Activated CD4-positive, alpha-beta T cell treated with anti-CD3 and anti-CD28 coated beads, Interleukin-2, amount 10 ng/mL, durations not matched to agents 24 days and 14 days (primary cell): ENCODE data around the gene COBL. TPM values are rescaled to one million over a fixed set of nuclear protein-coding genes. Genes with fewer than 3 reads are reported as not detected.
A peak's percentile ranks its signal among the peaks of the same experiment; 100 is the strongest.

ENCODE experiments used
- DNase-seq: peaks from one replicate; pipeline ENCODE4 v3.0.0; 2022
- H3K27ac Mint-ChIP-seq: one replicate; pipeline ENCODE4 v1.8.0; 2022; ENCODE audit warnings: mild to moderate bottlenecking, mixed read lengths
- H3K27me3 Mint-ChIP-seq: one replicate; pipeline ENCODE4 v1.8.0; 2022; ENCODE audit warnings: mixed read lengths
- H3K36me3 Mint-ChIP-seq: one replicate; pipeline ENCODE4 v1.8.0; 2022; ENCODE audit warnings: low read depth, mild to moderate bottlenecking, mixed read lengths
- H3K4me1 Mint-ChIP-seq: one replicate; pipeline ENCODE4 v1.8.0; 2021; ENCODE audit warnings: mixed read lengths
- H3K4me3 Mint-ChIP-seq: one replicate; pipeline ENCODE4 v1.8.0; 2022; ENCODE audit warnings: mild to moderate bottlenecking, moderate library complexity, mixed read lengths
- H3K9me3 Mint-ChIP-seq: one replicate; pipeline ENCODE4 v1.8.0; 2021; ENCODE audit warnings: mixed read lengths
- intact Hi-C: fragments of 100-400 bp; cut with micrococcal nuclease; formaldehyde crosslinking; loops from one replicate; pipeline ENCODE4 v1.15.1; 2023
- total RNA-seq: library from RNA; stranded (reverse); gene quantifications from 2 replicates; pipeline ENCODE4 v1.2.3, GENCODE V29; 2022

COBL gene
- total RNA-seq, 1 donor from 2014 or later = not detected

- H3K4me1 Mint-ChIP-seq = peaks cover 3% of the 10 kb centered on the region
- H3K9me3 Mint-ChIP-seq = no peaks in the 10 kb centered on the region
- no peak overlapping the region for H3K4me3 Mint-ChIP-seq
- peak; percentile 12 for DNase-seq
- intact Hi-C loops = no loop called here
- H3K27ac Mint-ChIP-seq = no peak overlapping the region
- no peaks in the 10 kb centered on the region for H3K36me3 Mint-ChIP-seq
- no peaks in the 10 kb centered on the region for H3K27me3 Mint-ChIP-seq
These were observed 243.4 kb downstream of the COBL start for GRCh38 chr7:51073171-51073570.

- peak; percentile 19 for DNase-seq
- intact Hi-C loops = no loop called here
These were observed 244.3 kb downstream of the COBL start for GRCh38 chr7:51072281-51072680.

GRCh38 chr7:51071427-51071826 is 245.2 kb downstream of the COBL start:
- intact Hi-C loops = no loop called here

More at GRCh38 chr7:51072281-51072680, 244.3 kb downstream of the COBL start:
- H3K4me3 Mint-ChIP-seq = no peak overlapping the region
- H3K27me3 Mint-ChIP-seq = no peaks in the 10 kb centered on the region
- no peaks in the 10 kb centered on the region for H3K9me3 Mint-ChIP-seq
- no peaks in the 10 kb centered on the region for H3K36me3 Mint-ChIP-seq
- H3K27ac Mint-ChIP-seq = no peak overlapping the region
- H3K4me1 Mint-ChIP-seq = peaks cover 3% of the 10 kb centered on the region

GRCh38 chr7:51070151-51070550 is 246.5 kb downstream of the COBL start:
- H3K4me3 Mint-ChIP-seq = no peak overlapping the region
- intact Hi-C loops = no loop called here
- no peaks in the 10 kb centered on the region for H3K36me3 Mint-ChIP-seq
- H3K4me1 Mint-ChIP-seq = no peaks in the 10 kb centered on the region
- no peak overlapping the region for H3K27ac Mint-ChIP-seq
- H3K9me3 Mint-ChIP-seq = no peaks in the 10 kb centered on the region
- DNase-seq = no peak
- no peaks in the 10 kb centered on the region for H3K27me3 Mint-ChIP-seq

More at GRCh38 chr7:51071427-51071826, 245.2 kb downstream of the COBL start:
- Mint-ChIP-seq H3K27me3 (no peaks in the 10 kb centered on the region), H3K9me3 (no peaks in the 10 kb centered on the region), H3K4me1 (peaks cover 3% of the 10 kb centered on the region), H3K36me3 (no peaks in the 10 kb centered on the region), H3K27ac (no peak overlapping the region), H3K4me3 (no peak overlapping the region)
- no peak for DNase-seq

GRCh38 chr7:51069411-51070083 is 247.1 kb downstream of the COBL start:
- no peak overlapping the region for H3K4me3 Mint-ChIP-seq
- no peak overlapping the region for H3K27ac Mint-ChIP-seq
- no peaks in the 10 kb centered on the region for H3K36me3 Mint-ChIP-seq
- intact Hi-C loops = loop anchor here (5.0 kb wide), 1 partner anchor 977 kb away; the partner anchor contains the start of gene ZPBP
- no peak for DNase-seq
- H3K9me3 Mint-ChIP-seq = no peaks in the 10 kb centered on the region
- H3K27me3 Mint-ChIP-seq = no peaks in the 10 kb centered on the region
- H3K4me1 Mint-ChIP-seq = no peaks in the 10 kb centered on the region

GRCh38 chr7:51068401-51068800 is 248.2 kb downstream of the COBL start:
- H3K27me3 Mint-ChIP-seq = no peaks in the 10 kb centered on the region
- H3K4me3 Mint-ChIP-seq = no peak overlapping the region
- intact Hi-C loops = loop anchor here (5.0 kb wide), 1 partner anchor 976 kb away; the partner anchor contains the start of gene ZPBP
- no peaks in the 10 kb centered on the region for H3K9me3 Mint-ChIP-seq
- H3K27ac Mint-ChIP-seq = no peak overlapping the region
- H3K4me1 Mint-ChIP-seq = no peaks in the 10 kb centered on the region
- no peaks in the 10 kb centered on the region for H3K36me3 Mint-ChIP-seq
- DNase-seq = no peak

GRCh38 chr7:51067757-51068156 is 248.9 kb downstream of the COBL start:
- Mint-ChIP-seq H3K27me3 (no peaks in the 10 kb centered on the region), H3K4me1 (no peaks in the 10 kb centered on the region), H3K4me3 (no peak overlapping the region), H3K27ac (no peak overlapping the region), H3K36me3 (no peaks in the 10 kb centered on the region), H3K9me3 (no peaks in the 10 kb centered on the region)
- peak; percentile 82 for DNase-seq
- intact Hi-C loops = loop anchor here (2.0 to 5.0 kb wide), 2 partner anchors 599 to 975 kb away; partner anchors contain the start of gene ZPBP

GRCh38 chr7:51067258-51067657 is 249.4 kb downstream of the COBL start:
- DNase-seq = no peak
- intact Hi-C loops = loop anchor here (2.0 to 5.0 kb wide), 2 partner anchors 598 to 975 kb away; partner anchors contain the start of gene ZPBP
- no peak overlapping the region for H3K4me3 Mint-ChIP-seq
- H3K36me3 Mint-ChIP-seq = no peaks in the 10 kb centered on the region
- H3K4me1 Mint-ChIP-seq = no peaks in the 10 kb centered on the region
- H3K27ac Mint-ChIP-seq = no peak overlapping the region
- no peaks in the 10 kb centered on the region for H3K9me3 Mint-ChIP-seq
- no peaks in the 10 kb centered on the region for H3K27me3 Mint-ChIP-seq

- no peak for DNase-seq
- Mint-ChIP-seq H3K9me3 (no peaks in the 10 kb centered on the region), H3K4me1 (no peaks in the 10 kb centered on the region), H3K36me3 (no peaks in the 10 kb centered on the region), H3K27me3 (no peaks in the 10 kb centered on the region), H3K4me3 (no peak overlapping the region), H3K27ac (no peak overlapping the region)
- intact Hi-C loops = loop anchor here (2.0 to 5.0 kb wide), 2 partner anchors 598 to 974 kb away; partner anchors contain the start of gene ZPBP
These were observed 250.2 kb downstream of the COBL start for GRCh38 chr7:51066405-51066882.

GRCh38 chr7:51065766-51066165 is 250.8 kb downstream of the COBL start:
- Mint-ChIP-seq H3K4me3 (no peak overlapping the region), H3K36me3 (no peaks in the 10 kb centered on the region), H3K4me1 (no peaks in the 10 kb centered on the region), H3K9me3 (no peaks in the 10 kb centered on the region), H3K27me3 (no peaks in the 10 kb centered on the region), H3K27ac (no peak overlapping the region)
- intact Hi-C loops = loop anchor here (2.0 to 5.0 kb wide), 2 partner anchors 597 to 973 kb away; partner anchors contain the start of gene ZPBP
- no peak for DNase-seq

GRCh38 chr7:51064688-51065087 is 251.9 kb downstream of the COBL start:
- H3K4me3 Mint-ChIP-seq = no peak overlapping the region
- no peaks in the 10 kb centered on the region for H3K4me1 Mint-ChIP-seq
- intact Hi-C loops = loop anchor here (5.0 kb wide), 2 partner anchors 98 to 972 kb away; partner anchors contain the start of gene ZPBP

GRCh38 chr7:51062222-51062987 is 254.2 kb downstream of the COBL start:
- Mint-ChIP-seq H3K27ac (no peak overlapping the region), H3K36me3 (no peaks in the 10 kb centered on the region), H3K4me3 (no peak overlapping the region), H3K4me1 (no peaks in the 10 kb centered on the region), H3K9me3 (no peaks in the 10 kb centered on the region), H3K27me3 (no peaks in the 10 kb centered on the region)
- no peak for DNase-seq
- intact Hi-C loops = loop anchor here (5.0 kb wide), 1 partner anchor 100 kb away; no protein-coding TSS in a partner anchor

More at GRCh38 chr7:51064688-51065087, 251.9 kb downstream of the COBL start:
- H3K27ac Mint-ChIP-seq = no peak overlapping the region
- no peaks in the 10 kb centered on the region for H3K36me3 Mint-ChIP-seq
- no peaks in the 10 kb centered on the region for H3K9me3 Mint-ChIP-seq
- no peaks in the 10 kb centered on the region for H3K27me3 Mint-ChIP-seq
- DNase-seq = no peak

- no peak overlapping the region for H3K27ac Mint-ChIP-seq
- H3K4me3 Mint-ChIP-seq = no peak overlapping the region
- H3K27me3 Mint-ChIP-seq = no peaks in the 10 kb centered on the region
- intact Hi-C loops = loop anchor here (5.0 kb wide), 1 partner anchor 102 kb away; no protein-coding TSS in a partner anchor
- no peaks in the 10 kb centered on the region for H3K36me3 Mint-ChIP-seq
- no peak for DNase-seq
- H3K9me3 Mint-ChIP-seq = no peaks in the 10 kb centered on the region
- no peaks in the 10 kb centered on the region for H3K4me1 Mint-ChIP-seq
These were observed 256.1 kb downstream of the COBL start for GRCh38 chr7:51060536-51060935.
